GM19372 (cell line): Measurements from ENCODE around the gene ARHGAP26.

Source experiments
- ATAC-seq: cut with Tn5 transposase; IDR thresholded peaks from one replicate; pipeline ENCODE4 v1.9.1; 2021; ENCODE audit warnings: mild to moderate bottlenecking, low read depth, moderate library complexity; ENCODE audit not compliant: unreplicated experiment

ARHGAP26 gene

DNA sequence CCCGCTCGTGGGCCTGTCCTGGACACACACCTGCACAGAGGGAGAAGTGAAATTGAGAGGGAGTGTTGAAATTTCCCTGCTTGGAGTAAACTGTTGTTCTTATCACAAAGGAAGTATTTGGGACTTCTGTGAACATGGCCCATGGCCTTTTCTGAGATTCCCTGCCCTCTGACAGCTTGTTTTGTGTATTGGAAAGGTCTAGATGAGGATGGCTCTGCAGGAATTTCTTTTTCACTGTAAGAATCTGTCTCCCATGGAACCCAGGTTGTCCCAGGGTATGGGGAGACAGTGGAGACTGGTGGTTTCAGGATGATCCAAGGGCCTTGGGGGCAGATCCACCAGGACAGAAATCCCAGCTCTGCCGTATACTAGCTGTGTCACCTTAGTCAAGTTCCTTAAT is 121.8 kb downstream of the ARHGAP26 start:
- ATAC-seq, result no peak

DNA sequence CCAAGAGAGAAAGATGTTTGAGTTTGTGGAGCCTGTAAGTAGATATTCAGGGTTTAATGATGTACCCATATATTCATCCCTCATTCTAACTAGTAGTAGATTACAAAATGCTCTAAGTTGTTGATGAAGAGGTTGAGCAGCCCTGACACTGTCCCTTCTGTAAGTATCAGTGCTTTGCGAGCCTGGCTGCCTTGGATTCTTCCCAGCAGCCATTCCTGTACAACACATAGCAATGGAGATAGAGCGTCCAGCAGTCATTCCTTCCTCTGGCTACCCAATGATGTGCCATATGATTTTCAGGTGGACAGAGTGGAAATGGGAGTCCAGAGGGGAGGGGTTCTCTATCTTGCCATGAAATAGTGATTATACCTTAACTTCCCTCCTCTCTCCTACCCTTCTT is 124.1 kb downstream of the ARHGAP26 start:
- no peak for ATAC-seq

DNA sequence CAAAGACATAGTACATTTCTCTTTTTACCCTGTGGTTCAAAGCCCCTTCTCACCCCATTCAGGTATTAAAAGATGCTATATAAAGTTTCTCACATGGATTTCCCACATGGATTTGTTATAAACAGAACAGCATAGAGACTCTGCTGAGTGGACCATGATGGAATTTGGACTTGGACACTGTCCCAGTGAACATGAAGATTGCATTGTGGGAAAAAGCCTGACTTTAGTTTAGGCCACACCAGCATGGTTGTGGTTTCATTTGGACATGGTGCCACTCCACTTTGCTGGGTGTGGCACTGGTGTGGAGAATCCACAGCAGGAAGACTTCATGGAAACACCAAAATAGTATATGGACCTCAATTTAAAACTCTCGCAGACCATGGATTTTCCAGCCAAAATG is 124.6 kb downstream of the ARHGAP26 start:
- no peak for ATAC-seq

DNA sequence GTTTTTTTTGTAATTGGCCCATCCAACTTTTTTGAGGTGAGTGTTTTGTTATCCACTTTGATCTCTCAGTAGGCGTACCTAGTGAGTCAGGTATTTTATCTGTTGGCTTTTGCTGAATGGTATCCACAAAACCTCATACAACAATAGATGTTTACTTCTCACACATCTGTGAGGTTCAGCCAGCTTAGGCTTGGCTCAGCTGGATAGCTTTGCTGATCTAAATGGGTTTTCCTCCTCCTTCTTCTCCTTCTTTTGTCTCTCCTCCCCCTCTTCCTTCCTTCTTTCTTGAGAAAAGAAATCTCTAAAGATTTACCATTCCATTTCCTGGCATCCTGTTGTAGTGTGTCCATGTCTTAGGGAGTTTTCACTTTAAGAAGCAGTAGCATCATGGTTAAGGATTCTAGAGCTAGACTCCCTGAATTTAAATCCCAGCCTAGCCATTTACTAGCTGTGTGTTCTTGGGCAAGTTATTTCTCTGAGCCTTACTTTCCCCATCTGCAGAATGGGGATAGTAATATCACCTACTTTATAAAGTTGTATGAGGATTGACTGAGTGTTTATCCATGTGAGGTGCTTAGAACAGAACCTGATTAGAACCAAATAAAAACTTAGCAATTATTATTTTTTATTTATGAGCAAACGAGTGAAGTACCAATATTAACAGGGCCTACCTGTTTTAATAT is 126.3 kb downstream of the ARHGAP26 start:
- ATAC-seq, result no peak

DNA sequence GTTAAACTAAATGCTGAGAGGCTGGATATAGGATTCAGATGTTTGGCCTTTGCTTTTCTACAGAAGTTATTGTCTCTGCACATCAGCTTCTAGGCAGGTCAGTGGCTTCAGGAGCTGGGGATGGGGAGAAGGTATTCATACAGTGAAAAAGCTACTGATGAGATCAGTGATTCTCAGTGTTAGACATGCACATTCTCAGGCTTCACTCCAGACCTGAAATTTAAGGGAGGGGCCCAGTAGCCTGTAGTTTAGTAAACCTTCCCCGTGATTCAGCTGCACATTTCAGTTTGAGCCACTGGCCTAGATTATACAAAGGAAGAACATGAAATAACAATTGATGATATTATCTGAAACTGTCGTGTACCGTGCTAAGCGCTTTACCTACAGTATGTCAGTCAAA is 127.2 kb downstream of the ARHGAP26 start:
- ATAC-seq, result no peak

DNA sequence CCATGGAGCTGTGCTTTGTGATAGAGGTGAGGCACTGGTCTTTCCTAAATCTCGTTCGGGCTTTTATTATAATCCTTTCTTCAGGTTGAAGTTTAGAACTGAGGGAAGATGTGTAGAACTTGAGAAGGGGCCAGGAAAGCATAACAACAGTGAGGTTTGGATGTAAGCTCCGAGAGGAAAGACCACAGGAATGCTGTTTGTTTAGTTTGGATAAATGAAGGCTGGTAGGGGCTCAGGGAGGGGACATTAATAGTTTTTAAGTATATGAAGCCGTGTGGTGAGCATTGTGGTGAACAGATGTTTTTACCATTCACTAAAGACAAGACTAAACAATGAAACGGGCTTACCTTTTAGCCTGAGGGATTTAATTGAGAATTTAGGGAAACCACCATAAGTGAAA is 130.8 kb downstream of the ARHGAP26 start:
- no peak for ATAC-seq

DNA sequence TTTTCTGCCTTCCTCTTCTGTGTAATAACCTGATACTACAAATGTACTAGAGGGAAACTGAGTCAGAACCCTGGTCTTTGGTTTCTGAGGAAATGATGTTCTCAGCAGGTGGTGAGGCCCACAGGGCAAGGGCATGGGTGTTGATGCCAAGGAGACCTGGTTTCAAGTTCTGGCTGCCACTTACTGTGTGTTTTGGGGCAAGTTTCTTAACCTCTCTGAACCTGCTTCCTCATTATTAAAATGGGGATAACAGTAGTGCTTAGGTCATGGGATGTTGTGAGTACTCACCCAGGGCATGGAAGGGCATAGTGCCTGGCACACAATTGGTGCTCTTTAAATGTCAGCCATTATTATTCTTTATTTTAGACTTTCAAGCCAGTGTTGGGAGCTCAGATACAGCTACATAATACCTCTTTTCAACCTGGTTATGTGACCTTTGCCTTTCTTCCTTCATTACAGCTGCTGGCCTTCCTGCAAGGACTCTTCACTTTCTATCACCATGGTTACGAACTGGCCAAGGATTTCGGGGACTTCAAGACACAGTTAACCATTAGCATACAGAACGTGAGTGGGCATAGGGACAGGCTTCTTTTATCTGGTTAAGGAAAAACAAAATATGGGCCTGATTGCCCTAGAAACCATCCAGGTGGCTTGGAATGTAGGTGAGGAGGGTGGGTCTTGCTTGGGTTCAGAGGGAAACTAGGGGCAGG is 131.5 kb downstream of the ARHGAP26 start:
- ATAC-seq, result no peak

DNA sequence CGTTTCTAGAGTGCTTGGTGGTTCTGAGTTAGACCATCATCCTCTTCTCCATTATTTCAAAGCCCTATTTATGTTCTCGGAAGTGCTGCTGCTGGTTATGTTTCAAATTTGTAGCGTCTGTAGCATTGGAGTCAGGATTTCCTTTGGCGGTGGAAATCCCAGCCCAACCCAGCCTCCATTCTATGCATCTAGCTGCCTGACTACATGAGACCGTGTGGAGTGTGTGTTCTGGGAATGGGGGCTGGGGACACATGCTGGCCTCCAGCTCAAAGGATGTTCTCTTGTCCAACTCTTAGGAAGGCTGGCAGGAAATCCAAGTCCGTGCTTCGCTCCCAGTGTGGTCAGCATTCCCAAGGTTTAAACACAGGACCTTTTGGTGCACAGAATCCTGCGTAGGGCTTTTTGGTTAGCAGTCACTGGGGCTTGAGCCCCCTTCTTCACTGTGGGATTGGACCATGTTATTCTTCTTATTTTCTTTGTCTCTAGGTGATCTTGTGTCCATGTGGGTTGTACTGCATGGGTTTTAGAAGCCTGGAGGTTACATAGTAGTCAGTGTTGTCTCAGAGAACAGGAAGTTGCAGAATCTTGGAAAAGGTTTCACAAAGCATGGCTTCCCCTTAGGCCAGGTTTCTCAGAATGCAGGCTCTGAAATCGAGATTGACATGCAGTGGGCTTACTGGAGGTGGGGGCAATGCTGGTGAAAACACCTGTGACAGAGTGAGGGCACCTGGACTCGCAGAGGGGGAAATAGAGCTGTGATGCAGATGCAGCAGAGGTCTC is 132.2 kb downstream of the ARHGAP26 start:
- no peak for ATAC-seq

DNA sequence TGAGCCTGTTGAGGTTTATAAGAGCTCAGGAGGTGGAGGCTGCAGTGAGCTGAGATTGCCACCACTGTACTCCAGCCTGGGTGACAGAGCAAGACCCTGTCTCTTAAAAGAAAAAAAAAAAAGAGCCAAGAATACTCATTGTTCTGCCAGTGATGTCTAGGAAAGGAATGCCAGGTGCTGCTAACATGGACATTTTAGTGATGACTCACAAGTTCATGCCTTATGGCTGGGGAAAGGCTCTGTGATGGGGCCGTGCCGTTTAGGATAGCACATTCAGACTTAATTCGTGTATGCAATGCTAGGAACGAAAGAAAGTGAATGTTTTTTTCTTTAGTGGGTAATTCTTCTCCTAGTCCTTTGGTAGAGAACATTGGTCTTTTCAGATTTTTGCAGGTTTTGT is 134.2 kb downstream of the ARHGAP26 start:
- no peak for ATAC-seq

DNA sequence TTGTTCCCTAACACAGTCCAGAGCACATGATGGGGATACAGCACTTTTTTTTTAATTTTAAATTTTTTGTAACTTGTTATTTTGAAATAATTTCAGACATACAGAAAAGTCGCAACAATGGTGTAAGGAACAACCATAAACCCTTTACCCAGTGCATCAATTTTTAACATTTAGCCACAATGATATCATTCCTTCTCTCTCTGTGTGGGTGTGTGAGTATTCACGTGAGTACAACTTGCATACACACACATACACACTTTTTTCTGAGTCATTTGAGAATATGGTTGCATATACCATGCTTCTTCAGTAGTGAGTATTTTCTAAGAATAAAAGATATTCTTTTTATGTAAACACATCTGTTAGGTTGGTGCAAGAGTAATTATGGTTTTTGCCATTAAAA is 135.2 kb downstream of the ARHGAP26 start:
- no peak for ATAC-seq

DNA sequence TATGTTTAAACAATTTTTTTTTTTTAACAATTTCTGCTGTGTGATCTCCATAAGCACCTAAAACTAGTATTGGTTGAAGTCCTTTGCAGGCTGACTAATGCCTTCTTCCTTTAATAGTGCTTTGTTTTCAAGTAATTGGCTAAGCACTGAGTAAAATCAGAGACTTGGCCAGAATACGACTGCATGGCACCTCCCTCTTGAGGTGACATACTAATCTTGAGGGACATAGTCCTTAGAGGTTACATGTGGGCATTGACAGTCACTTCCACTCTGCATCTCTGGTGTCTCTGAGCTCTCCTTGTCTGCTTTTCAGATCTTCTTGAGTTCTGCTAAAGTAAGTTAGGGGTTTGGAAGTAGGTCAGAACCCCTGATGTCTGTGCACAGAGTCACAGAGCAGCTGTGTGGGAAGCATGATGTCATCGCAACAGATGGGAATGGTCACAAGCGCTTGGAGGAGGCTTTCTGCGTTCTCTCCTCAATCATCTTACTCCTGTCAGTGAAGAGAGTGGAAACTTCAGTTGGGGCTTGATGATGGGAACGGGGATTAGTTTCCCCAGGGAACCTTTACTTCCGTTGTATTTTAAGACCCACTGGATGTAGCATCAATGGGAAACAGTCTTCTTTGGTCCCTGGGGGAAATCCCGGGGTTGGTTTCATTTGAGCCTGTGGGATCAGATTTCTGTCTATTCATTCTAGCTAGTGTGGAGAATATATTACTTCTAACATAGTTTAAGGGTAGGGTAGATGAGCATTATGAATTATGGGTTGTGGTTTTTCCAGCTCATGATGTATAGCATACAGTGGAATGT is 136.9 kb downstream of the ARHGAP26 start:
- no peak for ATAC-seq

DNA sequence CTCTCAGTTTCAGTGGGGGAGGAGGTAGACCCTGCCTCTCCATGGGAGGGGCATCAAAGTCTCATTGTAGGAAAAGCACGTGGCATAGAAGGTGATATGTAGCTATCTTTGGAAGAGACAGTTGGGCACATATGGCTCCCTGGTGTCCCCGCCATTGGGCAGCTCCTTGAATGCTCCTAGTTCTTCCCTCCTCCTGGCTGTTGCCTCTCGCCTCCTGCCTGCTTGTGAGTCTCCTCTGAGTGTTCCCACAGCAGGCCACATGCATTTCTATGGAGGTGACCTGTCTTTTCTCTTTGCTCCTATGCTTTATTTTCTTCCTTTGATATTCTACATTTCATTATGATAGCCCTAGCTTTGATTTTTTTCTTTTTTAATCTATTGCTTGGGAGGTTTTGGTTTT is 138.5 kb downstream of the ARHGAP26 start:
- ATAC-seq, result no peak

DNA sequence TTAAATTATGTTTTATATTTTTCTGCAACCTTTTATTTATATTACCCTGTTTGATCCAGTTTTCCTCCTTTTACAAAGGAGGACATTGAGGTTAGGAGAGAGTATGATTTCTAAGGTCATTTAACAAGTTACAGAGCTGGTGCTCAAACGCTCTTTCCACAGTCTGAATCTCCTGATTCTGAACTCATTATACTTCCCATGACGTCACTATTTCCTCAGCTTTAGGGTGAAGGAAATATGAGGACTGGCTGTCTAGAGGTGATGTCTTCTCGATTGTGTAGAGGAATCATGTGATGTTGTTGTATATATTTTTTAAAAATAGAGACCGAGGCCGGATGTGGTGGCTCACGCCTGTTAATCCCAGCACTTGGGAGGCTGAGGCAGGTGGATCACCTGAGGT is 140.0 kb downstream of the ARHGAP26 start:
- no peak for ATAC-seq

DNA sequence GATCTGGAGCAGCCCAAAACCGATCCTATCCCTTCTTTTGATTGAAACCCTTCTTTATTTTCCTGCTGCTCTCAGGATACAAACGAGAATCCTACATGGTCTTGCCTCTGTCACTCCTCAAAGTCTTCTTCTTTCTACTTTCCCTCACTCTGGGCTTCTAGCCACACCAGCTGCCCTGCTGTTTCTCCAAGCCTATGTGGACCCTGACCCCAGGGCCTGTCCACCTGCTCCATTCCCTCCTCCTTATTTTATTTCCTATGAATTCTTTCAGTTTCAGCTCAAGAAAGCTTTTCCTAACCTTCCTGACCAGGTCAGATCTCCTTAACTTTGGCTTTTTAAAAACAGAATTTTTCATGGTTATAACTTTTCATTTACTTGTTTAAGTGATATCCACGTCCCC is 141.0 kb downstream of the ARHGAP26 start:
- no peak for ATAC-seq

DNA sequence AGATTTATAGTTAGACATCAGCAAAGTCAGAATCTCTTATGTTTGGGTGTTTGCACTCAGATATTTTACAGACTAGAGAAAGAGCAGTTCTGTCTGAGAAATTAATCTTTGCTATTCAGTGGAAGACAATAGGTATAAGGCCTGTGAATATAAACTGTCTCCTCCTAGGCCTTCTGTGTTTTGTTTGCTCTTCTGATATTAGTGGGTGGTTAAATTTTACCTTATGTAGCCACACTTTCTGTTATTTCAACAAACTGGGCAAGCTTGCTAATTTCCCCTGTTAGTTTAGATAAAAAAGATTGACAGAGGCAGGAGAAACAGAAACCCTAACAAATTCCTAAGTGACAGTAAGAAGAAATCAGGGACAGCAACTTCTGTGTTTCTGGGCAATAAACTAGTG is 141.6 kb downstream of the ARHGAP26 start:
- ATAC-seq, result no peak

DNA sequence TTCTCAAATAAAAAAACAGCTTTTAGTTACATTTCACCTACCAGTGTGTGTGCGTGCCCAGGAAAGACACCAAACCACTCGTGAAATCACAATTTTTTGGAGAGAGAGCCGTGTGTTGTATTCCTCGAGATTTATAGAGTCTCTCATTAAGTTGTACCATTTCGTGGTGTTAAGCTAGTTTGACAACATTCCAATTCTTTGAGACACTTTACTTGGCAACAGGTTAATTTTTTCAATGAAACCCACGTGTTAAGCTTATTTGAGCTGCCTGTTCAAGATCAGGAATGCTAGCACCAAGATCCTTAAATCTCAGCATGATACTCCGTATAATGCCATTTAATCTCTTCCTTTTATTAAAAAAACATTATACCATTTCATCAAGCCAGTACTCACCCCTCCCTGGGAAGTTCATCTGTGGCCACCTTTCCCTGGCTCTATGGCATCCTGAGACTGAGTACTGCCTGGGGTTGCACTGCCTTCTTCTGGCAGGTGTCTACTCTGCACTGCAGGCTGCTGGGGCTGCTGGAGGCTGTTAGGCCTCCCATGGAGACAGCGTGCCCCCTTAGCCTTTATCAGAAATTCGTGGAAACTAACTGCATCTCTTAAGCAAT is 143.7 kb downstream of the ARHGAP26 start:
- ATAC-seq, result no peak

DNA sequence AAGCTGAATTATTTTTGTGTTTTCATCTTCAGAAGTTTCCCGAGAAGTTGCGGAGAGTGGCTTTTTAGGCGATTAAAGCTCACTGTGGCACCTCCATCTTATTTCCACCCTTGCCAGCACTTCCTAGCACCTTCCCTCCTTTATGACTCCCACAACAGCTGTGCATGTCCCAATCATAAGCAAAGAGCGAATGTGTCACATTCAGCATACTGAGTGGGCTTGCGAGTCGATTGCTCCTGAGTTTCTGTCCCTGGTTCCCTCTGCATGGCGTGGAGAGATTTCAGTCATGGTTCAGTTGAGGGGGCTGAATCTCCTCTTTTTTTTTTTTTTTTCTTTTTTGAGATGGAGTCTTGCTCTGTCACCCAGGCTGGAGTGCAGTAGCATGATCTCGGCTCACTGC is 144.9 kb downstream of the ARHGAP26 start:
- no peak for ATAC-seq

DNA sequence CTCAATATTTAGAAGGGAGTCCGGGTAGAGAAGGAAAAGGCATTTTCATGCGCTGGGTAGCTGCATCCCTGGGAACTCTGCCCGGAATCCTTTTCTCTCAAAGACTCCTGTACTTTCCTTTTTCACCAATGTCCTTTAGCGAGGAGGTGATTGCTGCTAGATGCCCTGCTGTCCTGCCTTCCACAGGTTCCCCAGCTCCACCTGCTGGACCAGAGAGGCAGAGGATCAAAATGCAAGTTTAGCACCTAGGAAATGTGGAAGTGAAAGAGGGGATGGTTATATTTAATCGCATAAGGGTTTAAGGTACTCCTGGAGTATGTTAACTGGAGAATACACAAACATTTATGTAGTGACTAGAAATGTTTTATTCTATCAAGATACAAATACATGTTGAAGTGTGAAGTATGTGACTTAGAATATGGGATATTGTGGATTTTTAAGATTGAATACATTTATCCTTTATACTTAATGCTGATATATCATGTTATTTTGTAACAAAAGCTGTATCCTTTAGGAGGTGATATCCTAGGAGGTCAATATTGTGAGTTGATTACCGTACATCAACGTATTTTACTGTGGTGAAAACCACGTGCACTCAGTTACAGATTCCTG is 145.7 kb downstream of the ARHGAP26 start:
- peak; percentile 90 for ATAC-seq

DNA sequence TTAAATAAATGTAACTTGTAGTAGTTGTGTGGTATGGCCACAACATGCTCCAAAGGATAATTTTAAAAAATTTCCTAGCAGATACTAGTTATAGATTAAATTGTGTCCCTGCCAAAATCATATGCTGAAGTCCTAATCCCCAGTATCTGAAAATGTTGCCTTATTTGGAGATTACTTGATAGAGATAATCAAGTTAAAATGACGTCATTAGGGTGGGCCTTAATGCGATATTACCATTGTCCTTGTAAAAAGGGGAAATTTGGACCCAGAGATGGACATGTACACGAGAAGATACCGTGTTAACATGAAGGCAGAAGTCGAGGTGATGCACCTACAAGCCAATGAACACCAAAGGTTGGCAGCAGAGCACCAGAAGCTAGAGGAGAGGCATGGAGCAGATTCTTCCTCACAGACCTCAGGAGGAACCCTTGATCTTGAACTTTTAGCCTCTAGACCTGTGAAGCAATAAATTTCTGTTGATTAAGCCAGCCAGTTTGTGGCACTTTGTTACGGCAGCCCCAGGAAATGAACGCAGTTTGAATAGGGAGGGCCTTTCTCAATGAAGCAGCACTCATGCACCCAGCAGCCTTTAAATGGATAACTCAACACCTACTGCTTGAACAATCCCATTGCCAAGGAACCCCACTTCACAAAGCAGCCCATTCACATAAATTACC is 148.9 kb downstream of the ARHGAP26 start:
- ATAC-seq, result no peak
